C4-2B (cell line): ENCODE results near the gene BBC3.

Experiments
- H3K27ac ChIP-seq: fragments of 450-650 bp; 2 replicates; pipeline ENCODE4 v1.5.1; 2017
- ZFX ChIP-seq: fragments of 450-650 bp; IDR thresholded peaks from 2 replicates; pipeline ENCODE4 v1.6.1; 2017
- TF ChIP-seq, protein P1 (sequence below): fragments of 450-650 bp; conservative IDR thresholded peaks from 2 replicates; pipeline ENCODE4 v1.5.1; 2017; ENCODE audit warnings: mild to moderate bottlenecking

BBC3 gene

GRCh38 chr19:47176627-47177090, 54.3 kb downstream of the BBC3 start:
- TF ChIP-seq, protein P1, sequence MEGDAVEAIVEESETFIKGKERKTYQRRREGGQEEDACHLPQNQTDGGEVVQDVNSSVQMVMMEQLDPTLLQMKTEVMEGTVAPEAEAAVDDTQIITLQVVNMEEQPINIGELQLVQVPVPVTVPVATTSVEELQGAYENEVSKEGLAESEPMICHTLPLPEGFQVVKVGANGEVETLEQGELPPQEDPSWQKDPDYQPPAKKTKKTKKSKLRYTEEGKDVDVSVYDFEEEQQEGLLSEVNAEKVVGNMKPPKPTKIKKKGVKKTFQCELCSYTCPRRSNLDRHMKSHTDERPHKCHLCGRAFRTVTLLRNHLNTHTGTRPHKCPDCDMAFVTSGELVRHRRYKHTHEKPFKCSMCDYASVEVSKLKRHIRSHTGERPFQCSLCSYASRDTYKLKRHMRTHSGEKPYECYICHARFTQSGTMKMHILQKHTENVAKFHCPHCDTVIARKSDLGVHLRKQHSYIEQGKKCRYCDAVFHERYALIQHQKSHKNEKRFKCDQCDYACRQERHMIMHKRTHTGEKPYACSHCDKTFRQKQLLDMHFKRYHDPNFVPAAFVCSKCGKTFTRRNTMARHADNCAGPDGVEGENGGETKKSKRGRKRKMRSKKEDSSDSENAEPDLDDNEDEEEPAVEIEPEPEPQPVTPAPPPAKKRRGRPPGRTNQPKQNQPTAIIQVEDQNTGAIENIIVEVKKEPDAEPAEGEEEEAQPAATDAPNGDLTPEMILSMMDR: no peak
- no peak for TF ChIP-seq ZFX
- H3K27ac ChIP-seq: no peak overlapping the region

- H3K27ac ChIP-seq: no peak overlapping the region
- TF ChIP-seq, protein P1: no peak
- TF ChIP-seq ZFX: no peak
Measured at GRCh38 chr19:47176071-47176626, 54.9 kb downstream of the BBC3 start.

DNA sequence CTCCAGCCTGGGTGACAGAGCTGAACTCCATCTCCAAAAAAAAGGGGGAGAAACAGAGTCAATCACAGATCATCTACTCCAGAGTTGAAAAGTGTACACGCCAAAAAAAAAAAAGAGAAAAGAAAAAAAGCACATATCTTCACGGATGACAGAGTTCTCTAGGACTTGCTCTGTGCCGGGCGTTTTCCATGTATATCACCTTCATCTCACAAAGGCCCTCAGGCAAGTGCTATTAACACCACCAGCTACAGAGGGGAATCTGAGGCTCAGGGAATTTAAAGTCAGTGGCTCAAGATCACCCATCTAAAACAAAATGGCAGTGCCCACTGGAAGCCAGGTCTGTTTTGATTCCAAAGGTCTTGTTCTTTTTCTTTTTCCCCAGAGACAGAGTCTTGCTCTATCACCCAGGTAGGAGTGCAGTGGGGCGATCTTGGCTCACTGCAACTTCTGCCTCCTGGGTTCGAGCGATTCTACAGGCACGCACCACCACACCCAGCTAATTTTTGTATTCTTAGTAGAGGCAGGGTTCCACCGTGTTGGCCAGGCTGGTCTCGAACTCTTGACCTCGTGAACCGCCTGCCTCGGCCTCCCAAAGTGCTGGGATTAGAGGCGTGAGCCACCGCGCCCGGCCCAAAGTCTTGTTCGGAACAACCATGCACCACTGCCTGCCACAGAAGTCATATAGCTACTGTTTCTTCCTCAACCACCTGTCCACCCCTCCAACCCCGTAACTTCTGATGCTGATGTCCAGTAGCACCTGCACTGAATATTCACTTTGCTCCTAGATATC, 58.1 kb downstream of the BBC3 start:
- TF ChIP-seq, protein P1: no peak
- no peak for TF ChIP-seq ZFX
- no peak overlapping the region for H3K27ac ChIP-seq
